ENCODE results near the gene SYT17.

SYT17 gene

DNA sequence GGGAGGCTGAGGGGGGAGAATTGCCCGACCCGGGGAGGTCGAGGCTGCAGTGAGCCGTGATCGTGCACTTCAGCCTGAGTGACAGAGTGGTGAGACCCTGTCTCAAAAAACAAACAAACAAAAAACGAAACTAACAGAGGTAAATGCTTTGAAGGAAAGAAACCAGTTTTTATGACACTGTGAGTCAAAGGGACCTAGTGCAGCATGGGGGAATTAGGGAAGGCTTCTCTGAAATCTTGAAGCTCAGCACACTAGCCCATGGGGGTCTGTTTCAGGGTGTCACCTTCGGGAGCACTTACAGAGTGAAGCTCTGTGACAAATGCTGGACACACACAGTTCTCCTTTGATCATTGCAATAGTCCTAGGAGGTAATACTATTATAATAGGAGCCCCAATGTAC is 37.7 kb upstream of the SYT17 start:
- Histone ChIP-seq H3K9ac (ENCODE audit: low read length) (no peak overlapping the region), H3K23ac (ENCODE audit: low read length) (no peak overlapping the region), H4K12ac (ENCODE audit: low read depth, low read length) (no peak overlapping the region), H2BK5ac (ENCODE audit: low read depth, low read length, poor library complexity) (no peak overlapping the region), H2AK5ac (ENCODE audit: low read length) (no peak overlapping the region), H3K4me1 (ENCODE audit: control insufficient read depth in 1 of 2, insufficient read depth in 2 of 2, low read length in 2 of 2) (peaks cover 8% of the 10 kb centered on the region in 2 experiments), H2BK12ac (ENCODE audit: low read length) (no peak overlapping the region), H2BK120ac (ENCODE audit: insufficient read depth, low read length, poor library complexity) (no peak overlapping the region), H3K79me2 (ENCODE audit: control insufficient read depth, insufficient read depth, low read length, poor library complexity) (no peaks in the 10 kb centered on the region), H3K14ac (ENCODE audit: low read length) (no peak overlapping the region), H2AFZ (ENCODE audit: insufficient read depth, low read length, poor library complexity) (no peak overlapping the region), H4K8ac (ENCODE audit: low read depth, low read length) (no peak overlapping the region), H3K4me3 (ENCODE audit: low read depth, low read length) (no peak overlapping the region), H4K91ac (ENCODE audit: low read depth, low read length) (peak overlapping the region; percentile 18), H3K4ac (ENCODE audit: low read depth, low read length) (no peak overlapping the region), H3K9me3 (ENCODE audit: insufficient read depth, low read depth, low read length) (no peaks in the 10 kb centered on the region), H3K27ac (ENCODE audit: low read depth, low read length) (no peak overlapping the region), H3K27me3 (ENCODE audit: insufficient read depth, low read length) (no peaks in the 10 kb centered on the region), H3K79me1 (ENCODE audit: low read length) (no peaks in the 10 kb centered on the region), H3K36me3 (ENCODE audit: control insufficient read depth in 1 of 2, insufficient read depth in 2 of 2, low read length in 2 of 2) (no peaks in the 10 kb centered on the region), H3K18ac (ENCODE audit: low read length) (no peak overlapping the region), H3K4me2 (ENCODE audit: low read length) (no peak overlapping the region)
- WGBS (ENCODE audit: extremely low coverage, insufficient coverage, insufficient read length): no CpG with 5 or more reads among the region's 7 CpGs
- no peak for DNase-seq

DNA sequence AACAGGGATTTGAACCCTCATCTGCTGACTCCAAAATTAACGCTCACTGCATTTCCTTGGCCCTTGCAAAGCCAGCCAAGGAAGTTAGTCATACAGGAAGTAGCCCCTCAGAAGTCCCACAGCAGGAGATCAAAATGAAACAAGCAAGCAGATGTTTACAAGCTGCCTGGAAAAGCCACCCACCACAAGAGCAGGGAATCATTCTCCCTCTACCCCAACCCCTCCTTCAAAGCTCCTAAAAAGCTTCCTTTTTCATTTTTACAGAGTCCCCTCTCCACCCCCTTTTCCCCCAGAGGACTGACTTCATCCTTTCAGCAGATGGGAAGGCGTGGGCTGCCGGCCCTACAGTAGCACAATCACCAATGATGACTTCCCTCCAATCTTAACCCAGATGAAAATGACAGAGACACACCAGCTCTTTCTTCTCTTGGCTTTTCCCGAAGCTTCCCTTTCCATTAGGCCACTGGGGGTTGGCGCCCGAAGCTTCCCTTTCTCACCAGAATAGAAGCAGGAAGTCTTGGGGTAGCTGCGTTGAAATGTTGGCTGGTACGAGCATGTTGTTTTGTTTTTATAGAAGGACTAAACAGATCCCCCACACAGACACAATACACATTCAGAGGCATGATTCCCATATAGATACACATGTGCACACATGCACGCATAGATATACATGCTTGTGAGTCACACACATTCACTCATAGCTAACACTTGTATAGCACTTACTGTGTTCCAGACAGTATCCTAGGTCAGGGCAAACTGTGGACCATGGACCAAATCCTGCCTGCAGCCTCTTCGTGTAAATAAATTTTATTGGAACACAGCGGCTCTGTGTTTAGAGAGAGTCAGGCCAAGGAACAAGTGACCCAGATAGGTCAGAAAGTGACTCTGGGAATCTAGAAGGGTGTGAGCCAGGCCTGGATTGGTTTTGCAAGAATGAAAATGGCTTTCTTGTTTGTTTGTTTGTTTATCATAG is 36.9 kb upstream of the SYT17 start:
- no peak overlapping the region for H3K4me3 ChIP-seq (ENCODE audit: low read depth, low read length)
- H2AFZ ChIP-seq (ENCODE audit: insufficient read depth, low read length, poor library complexity): peak overlapping the region; percentile 52
- no peak overlapping the region for H2BK12ac ChIP-seq (ENCODE audit: low read length)
- H4K8ac ChIP-seq (ENCODE audit: low read depth, low read length): peak overlapping the region; percentile 64
- DNase-seq: peak in 1 of 2 donors; percentile 15
- no peaks in the 10 kb centered on the region for H3K36me3 ChIP-seq (ENCODE audit: control insufficient read depth in 1 of 2, insufficient read depth in 2 of 2, low read length in 2 of 2)
- no peaks in the 10 kb centered on the region for H3K79me1 ChIP-seq (ENCODE audit: low read length)
- H3K79me2 ChIP-seq (ENCODE audit: control insufficient read depth, insufficient read depth, low read length, poor library complexity): no peaks in the 10 kb centered on the region
- peaks cover 8 to 13% of the 10 kb centered on the region in 2 experiments for H3K4me1 ChIP-seq (ENCODE audit: control insufficient read depth in 1 of 2, insufficient read depth in 2 of 2, low read length in 2 of 2)
- no peaks in the 10 kb centered on the region for H3K27me3 ChIP-seq (ENCODE audit: insufficient read depth, low read length)
- no peak overlapping the region for H4K12ac ChIP-seq (ENCODE audit: low read depth, low read length)
- no peak overlapping the region for H3K18ac ChIP-seq (ENCODE audit: low read length)
- no peak overlapping the region for H3K14ac ChIP-seq (ENCODE audit: low read length)
- no peak overlapping the region for H3K4ac ChIP-seq (ENCODE audit: low read depth, low read length)
- no peak overlapping the region for H3K23ac ChIP-seq (ENCODE audit: low read length)
- WGBS (ENCODE audit: extremely low coverage, insufficient coverage, insufficient read length): no CpG with 5 or more reads among the region's 11 CpGs
- no peak overlapping the region for H2AK5ac ChIP-seq (ENCODE audit: low read length)
- H3K27ac ChIP-seq (ENCODE audit: low read depth, low read length): no peak overlapping the region
- no peak overlapping the region for H3K4me2 ChIP-seq (ENCODE audit: low read length)
- no peak overlapping the region for H4K91ac ChIP-seq (ENCODE audit: low read depth, low read length)
- no peak overlapping the region for H3K9ac ChIP-seq (ENCODE audit: low read length)
- H2BK120ac ChIP-seq (ENCODE audit: insufficient read depth, low read length, poor library complexity): no peak overlapping the region
- no peaks in the 10 kb centered on the region for H3K9me3 ChIP-seq (ENCODE audit: insufficient read depth, low read depth, low read length)
- H2BK5ac ChIP-seq (ENCODE audit: low read depth, low read length, poor library complexity): no peak overlapping the region

DNA sequence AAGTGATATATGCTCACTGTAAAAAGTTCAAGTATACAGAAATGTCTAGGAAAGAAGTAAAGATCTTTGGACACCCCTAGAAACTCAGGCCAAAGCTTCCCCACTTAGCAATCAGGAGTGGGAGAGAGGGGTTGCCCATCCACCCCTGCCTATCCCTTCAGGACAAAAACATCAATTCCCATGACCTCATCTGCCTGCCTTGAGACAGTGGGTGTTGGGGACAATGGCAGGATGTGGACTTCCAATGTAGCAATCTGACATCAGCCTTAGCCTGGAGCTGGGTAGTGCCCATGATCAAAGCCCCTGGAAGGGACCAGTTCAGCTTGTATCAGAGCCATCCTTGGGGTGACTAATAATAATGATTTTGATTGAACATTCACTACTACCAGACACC is 36.2 kb upstream of the SYT17 start:
- Histone ChIP-seq H4K8ac (ENCODE audit: low read depth, low read length) (no peak overlapping the region), H3K4me2 (ENCODE audit: low read length) (no peak overlapping the region), H3K14ac (ENCODE audit: low read length) (no peak overlapping the region)

DNA sequence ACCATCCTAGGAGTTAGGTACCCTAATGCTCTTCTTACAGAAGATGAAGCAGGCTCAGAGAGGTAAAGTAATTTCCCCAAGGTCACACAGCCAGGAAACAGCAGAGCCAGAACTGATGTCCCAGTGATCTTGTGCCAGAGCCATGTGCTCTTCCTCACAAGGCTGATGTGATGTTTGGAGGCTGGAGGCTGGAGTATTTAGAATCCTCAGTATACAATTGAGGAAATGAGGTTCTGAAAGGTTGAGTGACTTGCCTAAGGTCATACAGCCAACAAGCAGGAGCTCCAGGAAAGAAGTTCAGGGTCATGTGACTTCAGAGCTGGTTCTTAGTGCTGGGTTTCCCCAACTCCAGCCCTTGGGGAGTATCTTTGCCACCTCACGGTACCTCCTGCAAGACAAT is 35.8 kb upstream of the SYT17 start:
- no peaks in the 10 kb centered on the region for H3K9me3 ChIP-seq (ENCODE audit: insufficient read depth, low read depth, low read length)
- no peak overlapping the region for H3K4me2 ChIP-seq (ENCODE audit: low read length)
- H3K36me3 ChIP-seq (ENCODE audit: control insufficient read depth in 1 of 2, insufficient read depth in 2 of 2, low read length in 2 of 2): no peaks in the 10 kb centered on the region
- no peak overlapping the region for H3K9ac ChIP-seq (ENCODE audit: low read length)
- no peak overlapping the region for H2AFZ ChIP-seq (ENCODE audit: insufficient read depth, low read length, poor library complexity)
- no peak overlapping the region for H4K91ac ChIP-seq (ENCODE audit: low read depth, low read length)
- no peak overlapping the region for H3K14ac ChIP-seq (ENCODE audit: low read length)
- no peak overlapping the region for H2BK120ac ChIP-seq (ENCODE audit: insufficient read depth, low read length, poor library complexity)
- no peak overlapping the region for H3K4ac ChIP-seq (ENCODE audit: low read depth, low read length)
- H2AK5ac ChIP-seq (ENCODE audit: low read length): no peak overlapping the region
- no peak overlapping the region for H3K23ac ChIP-seq (ENCODE audit: low read length)
- H3K27ac ChIP-seq (ENCODE audit: low read depth, low read length): no peak overlapping the region
- H2BK5ac ChIP-seq (ENCODE audit: low read depth, low read length, poor library complexity): no peak overlapping the region
- peaks cover 8 to 15% of the 10 kb centered on the region in 2 experiments for H3K4me1 ChIP-seq (ENCODE audit: control insufficient read depth in 1 of 2, insufficient read depth in 2 of 2, low read length in 2 of 2)
- DNase-seq: no peak
- no peaks in the 10 kb centered on the region for H3K27me3 ChIP-seq (ENCODE audit: insufficient read depth, low read length)
- no peak overlapping the region for H2BK12ac ChIP-seq (ENCODE audit: low read length)
- H4K8ac ChIP-seq (ENCODE audit: low read depth, low read length): no peak overlapping the region
- WGBS (ENCODE audit: extremely low coverage, insufficient coverage, insufficient read length): no CpG with 5 or more reads among the region's 1 CpG
- H3K4me3 ChIP-seq (ENCODE audit: low read depth, low read length): no peak overlapping the region
- no peaks in the 10 kb centered on the region for H3K79me2 ChIP-seq (ENCODE audit: control insufficient read depth, insufficient read depth, low read length, poor library complexity)
- H3K18ac ChIP-seq (ENCODE audit: low read length): no peak overlapping the region
- H4K12ac ChIP-seq (ENCODE audit: low read depth, low read length): no peak overlapping the region
- no peaks in the 10 kb centered on the region for H3K79me1 ChIP-seq (ENCODE audit: low read length)

More for the DNA sequence above, 36.2 kb upstream of the SYT17 start:
- Histone ChIP-seq H3K36me3 (ENCODE audit: control insufficient read depth in 1 of 2, insufficient read depth in 2 of 2, low read length in 2 of 2) (no peaks in the 10 kb centered on the region), H4K12ac (ENCODE audit: low read depth, low read length) (no peak overlapping the region), H3K9me3 (ENCODE audit: insufficient read depth, low read depth, low read length) (no peaks in the 10 kb centered on the region), H3K9ac (ENCODE audit: low read length) (no peak overlapping the region), H4K91ac (ENCODE audit: low read depth, low read length) (no peak overlapping the region), H3K79me1 (ENCODE audit: low read length) (no peaks in the 10 kb centered on the region), H3K18ac (ENCODE audit: low read length) (no peak overlapping the region), H2BK12ac (ENCODE audit: low read length) (no peak overlapping the region), H2BK120ac (ENCODE audit: insufficient read depth, low read length, poor library complexity) (no peak overlapping the region), H2AFZ (ENCODE audit: insufficient read depth, low read length, poor library complexity) (no peak overlapping the region), H3K27me3 (ENCODE audit: insufficient read depth, low read length) (no peaks in the 10 kb centered on the region), H3K4me1 (ENCODE audit: control insufficient read depth in 1 of 2, insufficient read depth in 2 of 2, low read length in 2 of 2) (peaks cover 8 to 14% of the 10 kb centered on the region in 2 experiments), H3K4me3 (ENCODE audit: low read depth, low read length) (no peak overlapping the region), H3K23ac (ENCODE audit: low read length) (no peak overlapping the region), H2BK5ac (ENCODE audit: low read depth, low read length, poor library complexity) (no peak overlapping the region), H3K79me2 (ENCODE audit: control insufficient read depth, insufficient read depth, low read length, poor library complexity) (no peaks in the 10 kb centered on the region), H2AK5ac (ENCODE audit: low read length) (no peak overlapping the region), H3K27ac (ENCODE audit: low read depth, low read length) (no peak overlapping the region), H3K4ac (ENCODE audit: low read depth, low read length) (no peak overlapping the region)
- DNase-seq: no peak

Data from trophoblast cell (in vitro differentiated cells and primary cell).